GM12864 (cell line): ENCODE results near the gene CR2.

Source experiments
- DNase-seq: peaks from one replicate; pipeline ENCODE4 v3.0.0-alpha.2; 2011; ENCODE audit warnings: low read depth
- H3K4me3 ChIP-seq: 2 replicates; pipeline ENCODE4 v1.5.1; 2011; ENCODE audit warnings: mild to moderate bottlenecking, low read depth, low read length, control low read depth
- CTCF ChIP-seq: IDR thresholded peaks from 2 replicates; pipeline ENCODE4 v1.5.1; 2011; ENCODE audit warnings: low read depth, mild to moderate bottlenecking, moderate library complexity, low read length, control low read depth, inconsistent platforms; ENCODE audit errors: missing control alignments

The CR2 gene

GRCh38 chr1:207463571-207463970, 9.4 kb downstream of the CR2 start:
- TF ChIP-seq CTCF, result no peak
- H3K4me3 ChIP-seq, result no peak overlapping the region
- DNase-seq, result no peak

- TF ChIP-seq CTCF, result no peak
- DNase-seq, result no peak
- no peak overlapping the region for H3K4me3 ChIP-seq
Measured at GRCh38 chr1:207470927-207471326, 16.8 kb downstream of the CR2 start.

GRCh38 chr1:207474210-207474609, 20.1 kb downstream of the CR2 start:
- TF ChIP-seq CTCF, result no peak
- DNase-seq, result no peak
- H3K4me3 ChIP-seq, result no peak overlapping the region

DNA sequence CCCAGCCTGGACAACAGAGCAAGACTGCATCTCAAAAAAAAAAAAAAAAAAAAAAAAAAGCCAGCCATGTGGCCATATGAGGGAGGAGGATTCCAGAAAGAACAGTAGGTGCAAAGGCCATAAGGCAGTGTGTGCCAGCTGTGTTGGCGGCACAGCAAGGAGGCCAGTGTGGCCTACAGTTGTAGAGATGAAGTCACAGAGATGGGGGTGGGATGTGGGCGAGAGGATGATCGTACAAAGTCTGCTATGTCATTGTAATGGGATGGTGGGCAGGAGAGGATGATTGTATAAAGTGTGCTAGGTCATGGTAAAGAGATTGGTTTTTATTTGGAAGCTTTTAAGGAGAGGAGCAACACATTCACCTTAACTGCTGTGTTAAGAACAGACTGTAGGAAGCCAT, 32.1 kb downstream of the CR2 start:
- DNase-seq, result no peak
- H3K4me3 ChIP-seq, result no peak overlapping the region
- no peak for TF ChIP-seq CTCF

- DNase-seq, result no peak
- no peak overlapping the region for H3K4me3 ChIP-seq
- TF ChIP-seq CTCF, result no peak
Measured at GRCh38 chr1:207487636-207488035, 33.5 kb downstream of the CR2 start.

DNA sequence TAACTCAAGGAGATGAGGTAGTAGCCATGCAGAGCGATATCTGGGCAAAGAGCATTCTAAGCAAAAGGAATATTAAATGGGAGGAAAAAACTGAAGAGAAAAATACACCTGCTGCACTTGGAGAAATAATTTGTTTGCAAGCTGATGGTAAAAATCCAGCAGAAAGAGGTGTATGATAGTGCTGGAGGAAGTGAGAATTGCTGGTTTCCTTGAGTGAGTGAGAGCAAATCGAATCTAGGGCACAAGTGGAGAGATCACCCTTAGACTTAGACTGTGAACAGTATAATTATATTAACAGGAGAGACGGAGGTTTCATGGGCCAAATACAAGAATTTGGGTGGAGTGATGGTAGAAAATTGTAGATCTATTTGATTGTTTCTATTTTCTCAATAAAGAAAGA, 39.1 kb downstream of the CR2 start:
- no peak for TF ChIP-seq CTCF
- H3K4me3 ChIP-seq, result no peak overlapping the region
- no peak for DNase-seq

GRCh38 chr1:207494171-207494570, 40.0 kb downstream of the CR2 start:
- no peak overlapping the region for H3K4me3 ChIP-seq
- no peak for TF ChIP-seq CTCF
- no peak for DNase-seq
